Mesenchymal stem cell (in vitro differentiated cells and primary cell): ENCODE results near the gene TMSB10.

Source experiments
- DNase-seq: peaks from one replicate; pipeline ENCODE4 v3.0.0-alpha.2; 2013
- H2AFZ ChIP-seq: one replicate; pipeline ENCODE4 v1.6.1; 2013; ENCODE audit warnings: low read depth, mild to moderate bottlenecking, control low read depth, inconsistent platforms, low read length, moderate library complexity
- H2AK5ac ChIP-seq: 2 replicates; pipeline ENCODE4 v1.6.1; 2013; ENCODE audit warnings: low read length, moderate library complexity, mild to moderate bottlenecking, inconsistent platforms; ENCODE audit not compliant: severe bottlenecking
- H2BK120ac ChIP-seq: one replicate; pipeline ENCODE4 v1.6.1; 2013; ENCODE audit warnings: low read depth, mild to moderate bottlenecking, inconsistent platforms, low read length, moderate library complexity
- H2BK12ac ChIP-seq, 2 experiments: one replicate each; pipeline ENCODE4 v1.6.1; 2013; ENCODE audit warnings: inconsistent platforms in 2 of 2, low read length in 2 of 2, mild to moderate bottlenecking in 2 of 2, moderate library complexity in 2 of 2, control low read depth in 1 of 2
- H2BK15ac ChIP-seq: one replicate; pipeline ENCODE4 v1.6.1; 2013; ENCODE audit warnings: mild to moderate bottlenecking, low read depth, inconsistent platforms; ENCODE audit not compliant: poor library complexity, severe bottlenecking
- H2BK5ac ChIP-seq: 2 replicates; pipeline ENCODE4 v1.6.1; 2013; ENCODE audit warnings: low read depth, mild to moderate bottlenecking, low read length, control low read depth, inconsistent platforms; ENCODE audit not compliant: poor library complexity, severe bottlenecking
- H3K14ac ChIP-seq, 2 experiments: one replicate each; pipeline ENCODE4 v1.6.1; 2013; ENCODE audit warnings: inconsistent platforms in 2 of 2, low read length in 2 of 2, control low read depth in 1 of 2, mild to moderate bottlenecking in 1 of 2, moderate library complexity in 1 of 2
- H3K18ac ChIP-seq, 2 experiments: one replicate each; pipeline ENCODE4 v1.6.1; 2013; ENCODE audit warnings: inconsistent platforms in 2 of 2, low read length in 2 of 2, control low read depth in 1 of 2, low read depth in 1 of 2, mild to moderate bottlenecking in 1 of 2
- H3K23ac ChIP-seq, 2 experiments: one replicate each; pipeline ENCODE4 v1.6.1; 2013; ENCODE audit warnings: inconsistent platforms in 2 of 2, low read length in 2 of 2, mild to moderate bottlenecking in 2 of 2, moderate library complexity in 2 of 2, control low read depth in 1 of 2
- H3K27ac ChIP-seq: 2 replicates; pipeline ENCODE4 v1.5.1; 2013; ENCODE audit warnings: mild to moderate bottlenecking, moderate library complexity, low read length, control low read depth, inconsistent platforms; ENCODE audit not compliant: poor library complexity, severe bottlenecking
- H3K27me3 ChIP-seq, 2 experiments: 2 replicates each; pipeline versions ENCODE4 v1.6.1 to v1.7.0; 2013; ENCODE audit warnings: low read length in 2 of 2, mild to moderate bottlenecking in 2 of 2, moderate library complexity in 2 of 2, control low read depth in 1 of 2, inconsistent platforms in 1 of 2; ENCODE audit not compliant: control insufficient read depth in 1 of 2, insufficient read depth in 1 of 2
- H3K36me3 ChIP-seq, 2 experiments: 2 replicates each; pipeline versions ENCODE4 v1.6.1 to v1.7.0; 2013; ENCODE audit warnings: low read length in 2 of 2, control low read depth in 1 of 2, inconsistent platforms in 1 of 2, low read depth in 1 of 2, mild to moderate bottlenecking in 1 of 2; ENCODE audit not compliant: insufficient read depth in 2 of 2, control insufficient read depth in 1 of 2
- H3K4ac ChIP-seq, 2 experiments: one replicate each; pipeline ENCODE4 v1.6.1; 2013; ENCODE audit warnings: inconsistent platforms in 2 of 2, low read length in 2 of 2, mild to moderate bottlenecking in 2 of 2, moderate library complexity in 2 of 2, control low read depth in 1 of 2, low read depth in 1 of 2
- H3K4me1 ChIP-seq: 2 replicates; pipeline ENCODE4 v1.6.1; 2013; ENCODE audit warnings: low read depth, low read length, control low read depth; ENCODE audit not compliant: control insufficient read depth, insufficient read depth
- H3K4me2 ChIP-seq: 2 replicates; pipeline ENCODE4 v1.6.1; 2013; ENCODE audit warnings: low read length, mild to moderate bottlenecking, inconsistent platforms; ENCODE audit not compliant: poor library complexity, severe bottlenecking
- H3K4me3 ChIP-seq, 2 experiments: 2 replicates each; pipeline versions ENCODE4 v1.5.1 to v1.7.0; 2013; ENCODE audit warnings: low read length in 2 of 2, mild to moderate bottlenecking in 2 of 2, control low read depth in 1 of 2, low read depth in 1 of 2; ENCODE audit not compliant: insufficient read depth in 1 of 2
- H3K79me1 ChIP-seq: replicated peaks from 2 replicates; pipeline ENCODE4 v1.6.1; 2013; ENCODE audit warnings: mild to moderate bottlenecking, control low read depth, low read length, inconsistent platforms; ENCODE audit not compliant: poor library complexity, severe bottlenecking
- H3K9ac ChIP-seq: 2 replicates; pipeline ENCODE4 v1.7.0; 2013; ENCODE audit warnings: mild to moderate bottlenecking, low read length, moderate library complexity
- H3K9me3 ChIP-seq: 2 replicates; pipeline ENCODE4 v1.7.0; 2013; ENCODE audit warnings: mild to moderate bottlenecking, low read length; ENCODE audit not compliant: control insufficient read depth
- H4K8ac ChIP-seq: one replicate; pipeline ENCODE4 v1.6.1; 2013; ENCODE audit warnings: inconsistent platforms, mild to moderate bottlenecking, low read length, moderate library complexity
- H4K91ac ChIP-seq: one replicate; pipeline ENCODE4 v1.6.1; 2013; ENCODE audit warnings: mild to moderate bottlenecking, low read length, inconsistent platforms
- WGBS: methylation state at CpG from one replicate; pipeline ENCODE4 v1.1.7; 2013; ENCODE audit warnings: mixed read lengths; 5-methylcytosine and 5-hydroxymethylcytosine counted together

Gene TMSB10

GRCh38 chr2:84891355-84892010 is 14.0 kb upstream of the TMSB10 start:
- no peak overlapping the region for H3K4ac ChIP-seq
- no peak overlapping the region for H4K91ac ChIP-seq
- no peak overlapping the region for H4K8ac ChIP-seq
- H3K27ac ChIP-seq, result no peak overlapping the region
- H3K79me1 ChIP-seq, result no peaks in the 10 kb centered on the region
- H3K36me3 ChIP-seq, result no peaks in the 10 kb centered on the region
- H2BK12ac ChIP-seq, result peak overlapping the region in 1 of 2 experiments; percentile 21
- H3K4me1 ChIP-seq, result peaks cover 14% of the 10 kb centered on the region
- no peak overlapping the region for H2AFZ ChIP-seq
- WGBS, result 83% methylated on average over 11 of the region's 12 CpGs
- no peak overlapping the region for H2AK5ac ChIP-seq
- no peak overlapping the region for H3K4me2 ChIP-seq
- H3K9me3 ChIP-seq, result no peaks in the 10 kb centered on the region
- no peak overlapping the region for H3K14ac ChIP-seq
- H3K18ac ChIP-seq, result peak overlapping the region; percentile 31 to 80
- H2BK120ac ChIP-seq, result no peak overlapping the region
- no peak overlapping the region for H3K9ac ChIP-seq
- H2BK5ac ChIP-seq, result no peak overlapping the region
- peak overlapping the region in 1 of 2 experiments; percentile 74 for H3K23ac ChIP-seq
- no peak overlapping the region for H3K4me3 ChIP-seq
- no peak overlapping the region for H2BK15ac ChIP-seq
- DNase-seq, result no peak
- H3K27me3 ChIP-seq, result no peaks in the 10 kb centered on the region

GRCh38 chr2:84894131-84894586 is 11.3 kb upstream of the TMSB10 start:
- peak overlapping the region; percentile 40 to 91 for H3K4ac ChIP-seq
- H3K4me1 ChIP-seq, result peaks cover 15% of the 10 kb centered on the region
- peak overlapping the region; percentile 95 for H4K8ac ChIP-seq
- H3K27me3 ChIP-seq, result no peaks in the 10 kb centered on the region
- no peaks in the 10 kb centered on the region for H3K79me1 ChIP-seq
- no peak for DNase-seq
- H3K27ac ChIP-seq, result no peak overlapping the region
- H2AFZ ChIP-seq, result no peak overlapping the region
- no peak overlapping the region for H3K23ac ChIP-seq
- H3K4me3 ChIP-seq, result peak overlapping the region in 1 of 2 experiments; percentile 35
- 83% methylated on average over 4 of the region's 6 CpGs for WGBS
- no peaks in the 10 kb centered on the region for H3K36me3 ChIP-seq
- H2BK15ac ChIP-seq, result no peak overlapping the region
- no peaks in the 10 kb centered on the region for H3K9me3 ChIP-seq
- H2BK120ac ChIP-seq, result peak overlapping the region; percentile 77
- peak overlapping the region; percentile 93 to 94 for H2BK12ac ChIP-seq
- no peak overlapping the region for H3K4me2 ChIP-seq
- H2BK5ac ChIP-seq, result no peak overlapping the region
- H4K91ac ChIP-seq, result peak overlapping the region; percentile 96
- peak overlapping the region; percentile 98 for H2AK5ac ChIP-seq
- peak overlapping the region in 1 of 2 experiments; percentile 78 for H3K14ac ChIP-seq
- peak overlapping the region; percentile 66 for H3K9ac ChIP-seq
- peak overlapping the region; percentile 44 to 91 for H3K18ac ChIP-seq

- Histone ChIP-seq H3K4me1 (peaks cover 15% of the 10 kb centered on the region), H3K23ac (peak overlapping the region in 1 of 2 experiments; percentile 40), H3K27me3 (no peaks in the 10 kb centered on the region), H3K18ac (peak overlapping the region; percentile 69 to 75), H2BK15ac (peak overlapping the region; percentile 93), H3K79me1 (no peaks in the 10 kb centered on the region), H2AFZ (peak overlapping the region; percentile 58), H3K4ac (peak overlapping the region; percentile 59 to 73), H3K9me3 (no peaks in the 10 kb centered on the region), H2BK12ac (peak overlapping the region in 1 of 2 experiments; percentile 8), H3K14ac (peak overlapping the region in 1 of 2 experiments; percentile 48), H4K91ac (peak overlapping the region; percentile 52), H3K36me3 (no peaks in the 10 kb centered on the region), H2BK5ac (peak overlapping the region; percentile 67), H3K27ac (peak overlapping the region; percentile 59), H3K4me2 (no peak overlapping the region), H4K8ac (peak overlapping the region; percentile 81), H3K4me3 (peak overlapping the region in 1 of 2 experiments; percentile 35), H3K9ac (peak overlapping the region; percentile 66), H2AK5ac (peak overlapping the region; percentile 47), H2BK120ac (peak overlapping the region; percentile 42)
- 45% methylated on average over 7 of the region's 7 CpGs for WGBS
- DNase-seq, result peak; percentile 66
Measured at GRCh38 chr2:84894758-84895520, 10.5 kb upstream of the TMSB10 start.

GRCh38 chr2:84896567-84896966 is 8.9 kb upstream of the TMSB10 start:
- Histone ChIP-seq H3K79me1 (no peaks in the 10 kb centered on the region), H4K8ac (no peak overlapping the region), H2BK12ac (no peak overlapping the region), H3K4me3 (peak overlapping the region in 1 of 2 experiments; percentile 1), H3K9ac (no peak overlapping the region), H2BK15ac (no peak overlapping the region), H3K14ac (no peak overlapping the region), H2AK5ac (no peak overlapping the region), H3K23ac (no peak overlapping the region), H3K27me3 (no peaks in the 10 kb centered on the region), H3K18ac (no peak overlapping the region), H2BK120ac (no peak overlapping the region), H3K27ac (no peak overlapping the region), H3K4ac (no peak overlapping the region), H3K9me3 (no peaks in the 10 kb centered on the region), H3K4me2 (no peak overlapping the region), H4K91ac (no peak overlapping the region), H2BK5ac (no peak overlapping the region), H3K4me1 (peaks cover 15% of the 10 kb centered on the region), H3K36me3 (no peaks in the 10 kb centered on the region), H2AFZ (no peak overlapping the region)
- 96% methylated on average over 2 of the region's 2 CpGs for WGBS
- DNase-seq, result no peak
